ENCODE results near the gene SRR.

DNA sequence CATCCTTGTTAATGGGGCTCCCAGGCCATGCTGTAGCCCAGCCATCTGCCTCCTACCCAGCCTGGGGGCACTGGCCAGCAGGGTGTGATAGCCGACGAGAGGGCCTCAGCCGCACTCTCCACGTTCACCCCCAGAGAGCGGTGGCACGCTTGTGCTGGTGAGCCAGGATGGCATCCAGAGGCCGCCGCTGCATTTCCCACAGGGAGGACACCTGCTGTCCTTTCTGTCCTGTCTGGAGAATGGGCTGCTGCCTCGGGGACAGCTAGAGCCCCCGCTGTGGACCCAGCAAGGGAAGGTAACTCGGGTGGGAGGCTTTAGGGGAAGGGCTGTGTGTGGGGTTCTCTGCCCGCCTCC, 61.0 kb downstream of the SRR start:
- TF ChIP-seq, protein P1, sequence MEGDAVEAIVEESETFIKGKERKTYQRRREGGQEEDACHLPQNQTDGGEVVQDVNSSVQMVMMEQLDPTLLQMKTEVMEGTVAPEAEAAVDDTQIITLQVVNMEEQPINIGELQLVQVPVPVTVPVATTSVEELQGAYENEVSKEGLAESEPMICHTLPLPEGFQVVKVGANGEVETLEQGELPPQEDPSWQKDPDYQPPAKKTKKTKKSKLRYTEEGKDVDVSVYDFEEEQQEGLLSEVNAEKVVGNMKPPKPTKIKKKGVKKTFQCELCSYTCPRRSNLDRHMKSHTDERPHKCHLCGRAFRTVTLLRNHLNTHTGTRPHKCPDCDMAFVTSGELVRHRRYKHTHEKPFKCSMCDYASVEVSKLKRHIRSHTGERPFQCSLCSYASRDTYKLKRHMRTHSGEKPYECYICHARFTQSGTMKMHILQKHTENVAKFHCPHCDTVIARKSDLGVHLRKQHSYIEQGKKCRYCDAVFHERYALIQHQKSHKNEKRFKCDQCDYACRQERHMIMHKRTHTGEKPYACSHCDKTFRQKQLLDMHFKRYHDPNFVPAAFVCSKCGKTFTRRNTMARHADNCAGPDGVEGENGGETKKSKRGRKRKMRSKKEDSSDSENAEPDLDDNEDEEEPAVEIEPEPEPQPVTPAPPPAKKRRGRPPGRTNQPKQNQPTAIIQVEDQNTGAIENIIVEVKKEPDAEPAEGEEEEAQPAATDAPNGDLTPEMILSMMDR (IDR thresholded peaks at IDR 0.05; ENCODE audit: poor library complexity, severe bottlenecking), result no peak
- TF ChIP-seq SMC3 (conservative IDR thresholded peaks at IDR 0.05; ENCODE audit: poor library complexity), result no peak
- TF ChIP-seq, protein P2, sequence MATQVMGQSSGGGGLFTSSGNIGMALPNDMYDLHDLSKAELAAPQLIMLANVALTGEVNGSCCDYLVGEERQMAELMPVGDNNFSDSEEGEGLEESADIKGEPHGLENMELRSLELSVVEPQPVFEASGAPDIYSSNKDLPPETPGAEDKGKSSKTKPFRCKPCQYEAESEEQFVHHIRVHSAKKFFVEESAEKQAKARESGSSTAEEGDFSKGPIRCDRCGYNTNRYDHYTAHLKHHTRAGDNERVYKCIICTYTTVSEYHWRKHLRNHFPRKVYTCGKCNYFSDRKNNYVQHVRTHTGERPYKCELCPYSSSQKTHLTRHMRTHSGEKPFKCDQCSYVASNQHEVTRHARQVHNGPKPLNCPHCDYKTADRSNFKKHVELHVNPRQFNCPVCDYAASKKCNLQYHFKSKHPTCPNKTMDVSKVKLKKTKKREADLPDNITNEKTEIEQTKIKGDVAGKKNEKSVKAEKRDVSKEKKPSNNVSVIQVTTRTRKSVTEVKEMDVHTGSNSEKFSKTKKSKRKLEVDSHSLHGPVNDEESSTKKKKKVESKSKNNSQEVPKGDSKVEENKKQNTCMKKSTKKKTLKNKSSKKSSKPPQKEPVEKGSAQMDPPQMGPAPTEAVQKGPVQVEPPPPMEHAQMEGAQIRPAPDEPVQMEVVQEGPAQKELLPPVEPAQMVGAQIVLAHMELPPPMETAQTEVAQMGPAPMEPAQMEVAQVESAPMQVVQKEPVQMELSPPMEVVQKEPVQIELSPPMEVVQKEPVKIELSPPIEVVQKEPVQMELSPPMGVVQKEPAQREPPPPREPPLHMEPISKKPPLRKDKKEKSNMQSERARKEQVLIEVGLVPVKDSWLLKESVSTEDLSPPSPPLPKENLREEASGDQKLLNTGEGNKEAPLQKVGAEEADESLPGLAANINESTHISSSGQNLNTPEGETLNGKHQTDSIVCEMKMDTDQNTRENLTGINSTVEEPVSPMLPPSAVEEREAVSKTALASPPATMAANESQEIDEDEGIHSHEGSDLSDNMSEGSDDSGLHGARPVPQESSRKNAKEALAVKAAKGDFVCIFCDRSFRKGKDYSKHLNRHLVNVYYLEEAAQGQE (IDR thresholded peaks at IDR 0.05; ENCODE audit: borderline replicate concordance), result no peak
- TF ChIP-seq POLR2AphosphoS5 (IDR thresholded peaks at IDR 0.05), result no peak
- no peak for TF ChIP-seq EP300 (conservative IDR thresholded peaks at IDR 0.05; ENCODE audit: poor library complexity, severe bottlenecking)
- no peak for TF ChIP-seq MXI1 (conservative IDR thresholded peaks at IDR 0.05; ENCODE audit: poor library complexity, severe bottlenecking)
